Activated CD4-positive, alpha-beta T cell treated with anti-CD3 and anti-CD28 coated beads, Interleukin-2, amount 10 ng/mL, durations not matched to agents 24 days and 14 days (primary cell): ENCODE measurements around the gene SNED1. TPM values are rescaled to one million over a fixed set of nuclear protein-coding genes. Genes with fewer than 3 reads are reported as not detected.

Experiments
- DNase-seq: peaks from one replicate; pipeline ENCODE4 v3.0.0; 2022
- H3K27ac Mint-ChIP-seq: one replicate; pipeline ENCODE4 v1.8.0; 2022; ENCODE audit warnings: mild to moderate bottlenecking, mixed read lengths
- H3K27me3 Mint-ChIP-seq: one replicate; pipeline ENCODE4 v1.8.0; 2022; ENCODE audit warnings: mixed read lengths
- H3K36me3 Mint-ChIP-seq: one replicate; pipeline ENCODE4 v1.8.0; 2022; ENCODE audit warnings: low read depth, mild to moderate bottlenecking, mixed read lengths
- H3K4me1 Mint-ChIP-seq: one replicate; pipeline ENCODE4 v1.8.0; 2021; ENCODE audit warnings: mixed read lengths
- H3K4me3 Mint-ChIP-seq: one replicate; pipeline ENCODE4 v1.8.0; 2022; ENCODE audit warnings: mild to moderate bottlenecking, moderate library complexity, mixed read lengths
- H3K9me3 Mint-ChIP-seq: one replicate; pipeline ENCODE4 v1.8.0; 2021; ENCODE audit warnings: mixed read lengths
- intact Hi-C: fragments of 100-400 bp; cut with micrococcal nuclease; formaldehyde crosslinking; loops from one replicate; pipeline ENCODE4 v1.15.1; 2023
- total RNA-seq: library from RNA; stranded (reverse); gene quantifications from 2 replicates; pipeline ENCODE4 v1.2.3, GENCODE V29; 2022

Gene SNED1
- total RNA-seq, 1 donor from 2014 or later, result 1.3 TPM

DNA sequence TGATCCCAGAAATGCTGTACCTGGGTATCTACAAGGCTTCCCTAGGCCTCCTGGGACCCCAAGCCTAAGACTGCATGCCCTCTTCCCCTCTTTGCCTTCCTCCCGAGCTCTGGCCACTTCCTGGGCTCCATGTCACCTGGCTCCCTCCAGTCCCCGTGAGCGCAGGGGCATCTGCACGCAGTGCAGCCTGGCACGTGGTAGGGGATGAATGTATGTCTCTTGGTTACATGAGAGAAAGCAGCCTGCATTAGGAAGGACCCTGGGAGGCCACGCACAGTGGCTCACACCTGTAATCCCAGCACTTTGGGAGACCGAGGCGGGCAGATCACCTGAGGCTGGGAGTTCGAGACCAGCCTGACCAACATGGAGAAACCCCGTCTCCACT, 135.0 kb downstream of the SNED1 start:
- Mint-ChIP-seq H3K36me3 (peaks cover 34% of the 10 kb centered on the region), H3K4me3 (no peak overlapping the region), H3K27ac (no peak overlapping the region), H3K9me3 (no peaks in the 10 kb centered on the region), H3K4me1 (peaks cover 7% of the 10 kb centered on the region), H3K27me3 (no peaks in the 10 kb centered on the region)
- DNase-seq, result no peak
- intact Hi-C loops, result no loop called here

DNA sequence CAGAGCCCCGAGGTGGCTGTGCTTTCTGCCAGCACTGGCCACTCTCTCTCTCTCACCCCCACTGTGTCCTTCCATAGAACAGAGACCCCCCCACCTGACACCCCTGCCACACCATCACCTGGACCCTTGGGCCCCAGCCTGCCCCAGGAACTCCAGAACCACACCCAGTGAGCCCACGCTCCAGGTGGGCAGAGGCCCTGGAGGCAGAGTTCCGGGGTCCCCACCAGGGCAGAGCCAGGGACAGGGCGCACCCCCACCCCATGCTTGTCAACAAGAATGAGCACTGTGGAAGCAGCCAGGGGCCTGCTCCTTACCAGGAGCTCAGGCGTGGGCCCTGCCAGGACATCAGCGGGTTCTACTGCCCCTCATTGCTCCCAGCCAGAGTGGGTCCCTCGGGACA, 136.3 kb downstream of the SNED1 start:
- H3K9me3 Mint-ChIP-seq, result no peaks in the 10 kb centered on the region
- DNase-seq, result no peak
- H3K27ac Mint-ChIP-seq, result no peak overlapping the region
- intact Hi-C loops, result no loop called here
- peaks cover 30% of the 10 kb centered on the region for H3K36me3 Mint-ChIP-seq
- H3K27me3 Mint-ChIP-seq, result no peaks in the 10 kb centered on the region
- H3K4me3 Mint-ChIP-seq, result no peak overlapping the region
- no peaks in the 10 kb centered on the region for H3K4me1 Mint-ChIP-seq

DNA sequence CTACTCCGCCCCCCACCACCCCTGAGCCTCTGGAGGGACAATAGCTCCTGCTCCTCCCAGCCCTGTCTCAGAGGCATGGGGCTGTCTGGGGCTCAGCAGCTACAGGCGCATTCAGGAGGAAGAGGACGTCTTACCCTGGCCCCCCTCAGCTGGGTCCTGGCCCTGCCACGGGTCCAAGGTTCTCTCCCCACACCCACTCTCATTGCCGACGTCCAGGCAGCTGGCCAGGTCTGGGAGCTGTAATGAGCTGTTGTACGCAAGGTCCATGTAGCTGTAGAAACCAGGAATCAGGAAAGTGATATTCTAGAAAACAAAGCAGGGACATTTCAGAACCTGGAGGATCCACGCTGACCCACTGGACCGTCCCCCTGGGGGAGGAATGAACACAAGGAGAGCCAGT, 137.3 kb downstream of the SNED1 start:
- DNase-seq, result no peak
- intact Hi-C loops, result no loop called here
- Mint-ChIP-seq H3K36me3 (peaks cover 32% of the 10 kb centered on the region), H3K4me1 (no peaks in the 10 kb centered on the region), H3K27me3 (no peaks in the 10 kb centered on the region), H3K9me3 (no peaks in the 10 kb centered on the region), H3K4me3 (no peak overlapping the region), H3K27ac (no peak overlapping the region)

DNA sequence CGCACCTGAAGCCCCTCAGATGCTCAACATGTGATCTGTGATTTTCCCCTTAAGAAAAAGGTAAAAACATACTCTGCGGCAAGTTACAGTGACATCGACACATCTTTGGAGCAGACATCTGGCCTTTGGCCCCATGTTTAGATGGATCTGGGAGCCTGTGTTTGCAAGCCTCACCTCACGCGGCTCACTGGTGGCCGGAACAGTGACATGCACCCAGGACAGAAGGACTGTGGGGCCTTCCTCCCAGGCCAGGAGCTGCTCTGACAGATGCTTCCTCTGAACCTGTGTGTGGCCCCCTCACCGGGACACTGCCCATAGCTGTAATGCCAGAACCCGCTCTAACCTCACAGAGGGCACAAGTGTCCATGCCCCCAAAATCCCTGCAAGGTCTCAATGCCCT, 137.8 kb downstream of the SNED1 start:
- no peak for DNase-seq
- intact Hi-C loops, result no loop called here
- Mint-ChIP-seq H3K4me3 (no peak overlapping the region), H3K27me3 (no peaks in the 10 kb centered on the region), H3K27ac (no peak overlapping the region), H3K4me1 (no peaks in the 10 kb centered on the region), H3K9me3 (no peaks in the 10 kb centered on the region), H3K36me3 (peaks cover 32% of the 10 kb centered on the region)

DNA sequence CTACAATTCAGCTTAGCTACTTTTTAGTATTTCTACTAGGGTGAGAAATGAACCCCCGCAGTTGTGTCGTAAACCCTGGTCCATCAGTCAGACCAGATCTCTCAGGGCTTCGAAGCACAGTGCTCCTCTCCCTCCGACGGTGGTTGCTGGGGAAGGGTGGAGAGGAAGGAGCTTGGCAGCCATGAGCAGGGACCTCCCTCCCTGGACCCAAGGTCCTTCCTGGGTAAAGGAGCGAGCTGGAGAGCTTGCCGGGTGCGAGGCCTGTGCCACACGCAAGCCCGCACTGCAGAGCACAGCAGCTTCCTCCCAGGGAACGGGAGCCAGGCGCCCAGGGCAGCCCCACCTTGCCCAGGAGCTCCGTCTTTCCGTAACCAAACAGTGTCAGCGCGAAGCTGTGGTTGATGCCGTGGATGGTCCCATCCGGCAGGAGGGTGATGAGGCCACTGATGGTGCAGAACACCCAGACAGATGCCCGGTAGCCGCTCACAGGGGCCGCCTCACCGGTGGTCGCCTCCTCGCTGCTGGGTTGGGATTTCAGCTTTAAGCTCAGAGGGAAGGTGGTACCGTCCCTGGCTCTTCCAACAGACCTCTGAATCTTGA, 138.3 kb downstream of the SNED1 start:
- no peak overlapping the region for H3K27ac Mint-ChIP-seq
- no peaks in the 10 kb centered on the region for H3K9me3 Mint-ChIP-seq
- H3K27me3 Mint-ChIP-seq, result no peaks in the 10 kb centered on the region
- H3K4me3 Mint-ChIP-seq, result no peak overlapping the region
- intact Hi-C loops, result no loop called here
- peaks cover 3% of the 10 kb centered on the region for H3K4me1 Mint-ChIP-seq
- peaks cover 35% of the 10 kb centered on the region for H3K36me3 Mint-ChIP-seq
- DNase-seq, result no peak

DNA sequence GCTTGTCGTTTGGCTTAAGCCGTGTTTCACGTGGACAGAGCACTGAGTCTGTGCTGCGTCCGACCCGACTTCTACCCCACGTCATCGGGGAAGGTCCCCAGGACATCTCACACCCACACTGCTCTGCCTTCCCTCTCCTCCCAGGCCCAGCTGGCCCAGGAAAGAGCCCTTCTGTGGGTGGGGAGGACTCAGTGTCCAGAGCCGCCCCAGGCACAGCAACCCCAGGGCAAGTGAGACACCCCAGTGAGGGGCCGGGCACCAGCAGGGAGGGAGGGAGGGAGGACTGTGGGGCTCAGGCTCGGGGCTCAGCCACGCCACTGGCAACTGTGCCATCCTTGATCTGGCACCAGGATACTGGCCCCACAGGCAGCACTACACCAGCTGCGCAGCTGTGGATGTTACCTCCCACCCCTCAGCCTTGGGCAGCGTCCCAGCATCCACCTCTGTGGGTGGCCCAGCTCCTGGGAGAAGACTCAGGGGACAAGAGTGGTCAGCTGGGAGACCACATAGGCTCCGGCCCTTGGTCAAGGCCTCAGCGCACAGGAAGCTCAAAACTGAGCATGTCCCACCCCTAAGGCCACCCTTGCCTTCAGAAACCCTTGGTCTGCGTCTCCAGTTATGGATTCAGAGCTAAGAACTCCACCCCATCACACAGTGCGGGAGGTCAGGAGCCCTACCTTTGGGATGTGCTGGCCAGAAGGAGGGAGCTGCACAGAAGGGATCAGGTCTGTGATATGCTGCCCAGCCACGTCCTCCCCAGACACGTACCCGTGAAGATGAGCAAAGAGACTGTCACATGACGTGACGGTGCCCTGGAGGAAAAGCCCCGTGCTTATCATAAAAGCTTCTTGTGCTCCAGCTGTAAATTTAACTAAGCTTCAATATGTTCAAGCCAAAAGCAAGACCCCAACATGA, 139.1 kb downstream of the SNED1 start:
- Mint-ChIP-seq H3K4me1 (peaks cover 3% of the 10 kb centered on the region), H3K36me3 (peaks cover 39% of the 10 kb centered on the region), H3K27me3 (no peaks in the 10 kb centered on the region), H3K27ac (no peak overlapping the region), H3K4me3 (no peak overlapping the region), H3K9me3 (no peaks in the 10 kb centered on the region)
- DNase-seq, result no peak
- intact Hi-C loops, result no loop called here

DNA sequence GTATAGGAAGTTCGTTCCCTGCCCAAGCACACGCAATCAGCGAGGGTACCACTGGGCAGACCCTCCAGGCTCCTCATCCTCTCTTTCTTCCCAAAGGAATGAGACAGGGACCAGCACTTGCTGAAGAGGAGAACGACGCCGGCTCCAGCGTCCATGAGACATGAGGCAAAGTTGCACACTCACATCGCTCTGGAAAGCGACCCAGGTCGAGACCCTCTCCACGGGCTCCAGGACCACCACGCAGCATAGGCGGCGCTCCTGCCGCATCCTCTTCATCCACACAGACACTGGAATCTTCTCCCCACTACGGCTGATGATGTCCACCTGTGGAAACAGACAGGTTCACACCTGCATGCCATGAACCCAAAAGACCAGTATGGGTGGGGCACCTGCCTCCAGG, 140.1 kb downstream of the SNED1 start:
- intact Hi-C loops, result no loop called here
- H3K4me3 Mint-ChIP-seq, result no peak overlapping the region
- peaks cover 3% of the 10 kb centered on the region for H3K4me1 Mint-ChIP-seq
- H3K27ac Mint-ChIP-seq, result no peak overlapping the region
- H3K27me3 Mint-ChIP-seq, result no peaks in the 10 kb centered on the region
- peaks cover 36% of the 10 kb centered on the region for H3K36me3 Mint-ChIP-seq
- no peak for DNase-seq
- H3K9me3 Mint-ChIP-seq, result no peaks in the 10 kb centered on the region

DNA sequence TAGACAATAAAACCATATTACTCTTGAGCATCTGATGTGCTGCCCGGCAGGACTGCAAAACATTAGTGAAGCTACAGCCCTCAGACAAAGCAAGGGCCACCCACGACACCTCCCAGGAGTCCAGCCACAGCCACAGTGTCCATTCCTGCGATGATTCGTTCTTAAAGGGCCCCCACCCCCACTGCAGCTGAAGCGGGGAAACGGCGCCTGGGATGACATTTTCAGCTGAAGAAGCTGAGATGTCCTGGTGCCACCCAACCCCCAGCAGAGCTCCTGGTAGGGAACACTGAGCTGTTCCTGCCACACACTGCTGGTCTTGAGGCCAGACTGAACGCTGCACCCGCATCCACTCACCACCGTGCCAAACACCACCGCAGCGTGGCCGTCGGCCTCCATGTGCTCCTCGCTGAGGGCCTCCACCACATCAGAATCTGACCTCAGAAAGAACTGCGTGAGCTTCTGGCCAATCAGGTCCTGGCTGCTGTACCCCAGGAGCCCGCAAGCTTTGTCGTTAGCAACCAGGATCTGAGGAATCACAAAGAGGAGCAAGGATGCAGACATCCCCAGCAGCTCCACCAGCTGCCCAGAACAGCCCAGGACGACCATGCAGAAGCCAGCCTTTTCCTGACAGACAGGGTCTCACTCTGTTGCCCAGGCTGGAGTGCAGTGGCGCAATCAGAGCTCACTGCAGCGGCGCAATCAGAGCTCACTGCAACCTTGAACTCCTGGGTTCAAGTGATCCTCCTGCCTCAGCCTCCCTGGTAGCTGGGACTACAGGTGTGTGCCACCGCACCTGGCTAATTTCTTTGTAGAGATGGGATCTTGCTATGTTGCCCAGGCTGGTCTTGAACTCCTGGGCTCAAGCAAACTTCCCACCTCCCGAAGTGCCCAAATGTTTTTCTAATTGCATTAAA, 141.4 kb downstream of the SNED1 start:
- no peak for DNase-seq
- peaks cover 32% of the 10 kb centered on the region for H3K36me3 Mint-ChIP-seq
- no peak overlapping the region for H3K4me3 Mint-ChIP-seq
- H3K27me3 Mint-ChIP-seq, result no peaks in the 10 kb centered on the region
- no peaks in the 10 kb centered on the region for H3K9me3 Mint-ChIP-seq
- peaks cover 3% of the 10 kb centered on the region for H3K4me1 Mint-ChIP-seq
- intact Hi-C loops, result no loop called here
- H3K27ac Mint-ChIP-seq, result no peak overlapping the region

DNA sequence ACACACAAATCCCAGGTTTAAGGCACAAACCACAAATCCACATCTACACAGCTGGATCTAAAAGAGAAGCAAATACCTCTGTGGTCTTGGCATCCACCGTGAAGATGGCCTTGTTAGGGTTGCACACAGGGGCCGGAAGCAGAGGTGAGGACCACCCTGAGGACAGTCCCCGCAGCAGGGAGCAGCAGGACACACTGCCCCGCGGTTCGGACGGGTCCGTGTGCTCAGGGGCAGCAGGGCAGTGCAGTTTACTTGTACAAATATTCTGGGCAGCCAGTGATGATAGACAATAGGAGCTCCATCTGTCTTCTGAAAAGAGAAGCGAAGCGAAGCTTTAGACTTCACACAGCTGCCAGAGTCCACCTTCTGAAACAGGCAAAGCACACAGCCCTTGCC, 142.0 kb downstream of the SNED1 start:
- peaks cover 3% of the 10 kb centered on the region for H3K4me1 Mint-ChIP-seq
- no peaks in the 10 kb centered on the region for H3K9me3 Mint-ChIP-seq
- DNase-seq, result no peak
- H3K4me3 Mint-ChIP-seq, result no peak overlapping the region
- H3K36me3 Mint-ChIP-seq, result peaks cover 32% of the 10 kb centered on the region
- intact Hi-C loops, result no loop called here
- H3K27ac Mint-ChIP-seq, result no peak overlapping the region
- H3K27me3 Mint-ChIP-seq, result no peaks in the 10 kb centered on the region

DNA sequence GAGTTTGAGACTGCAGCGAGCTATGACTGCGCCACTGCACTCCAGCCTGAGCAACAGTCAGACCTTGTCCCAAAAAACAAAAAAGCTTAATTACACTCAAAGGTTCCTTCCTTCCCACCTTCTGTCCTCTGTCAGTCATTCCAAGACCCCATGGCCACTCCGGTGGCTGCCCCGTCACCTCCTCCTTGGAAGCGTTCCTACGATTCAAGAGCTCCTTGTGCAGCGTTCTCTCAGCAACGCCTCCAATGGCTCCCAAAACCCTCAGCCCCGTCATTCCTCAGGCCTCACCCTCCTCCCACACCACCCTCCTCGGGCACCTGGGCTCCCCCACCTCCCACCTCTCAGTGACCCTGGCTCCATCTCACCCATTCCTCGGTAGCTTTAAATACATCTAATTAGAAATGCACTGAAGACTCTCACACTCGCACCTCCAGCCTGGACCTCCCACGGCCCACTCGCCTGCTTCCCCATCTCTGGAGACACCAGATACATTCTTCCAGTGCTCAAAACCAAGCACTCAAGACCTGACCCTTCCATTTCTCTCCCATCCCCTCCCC, 142.9 kb downstream of the SNED1 start:
- no peak overlapping the region for H3K27ac Mint-ChIP-seq
- no peak overlapping the region for H3K4me3 Mint-ChIP-seq
- no peaks in the 10 kb centered on the region for H3K27me3 Mint-ChIP-seq
- DNase-seq, result no peak
- peaks cover 3% of the 10 kb centered on the region for H3K4me1 Mint-ChIP-seq
- H3K36me3 Mint-ChIP-seq, result peaks cover 32% of the 10 kb centered on the region
- intact Hi-C loops, result no loop called here
- no peaks in the 10 kb centered on the region for H3K9me3 Mint-ChIP-seq

DNA sequence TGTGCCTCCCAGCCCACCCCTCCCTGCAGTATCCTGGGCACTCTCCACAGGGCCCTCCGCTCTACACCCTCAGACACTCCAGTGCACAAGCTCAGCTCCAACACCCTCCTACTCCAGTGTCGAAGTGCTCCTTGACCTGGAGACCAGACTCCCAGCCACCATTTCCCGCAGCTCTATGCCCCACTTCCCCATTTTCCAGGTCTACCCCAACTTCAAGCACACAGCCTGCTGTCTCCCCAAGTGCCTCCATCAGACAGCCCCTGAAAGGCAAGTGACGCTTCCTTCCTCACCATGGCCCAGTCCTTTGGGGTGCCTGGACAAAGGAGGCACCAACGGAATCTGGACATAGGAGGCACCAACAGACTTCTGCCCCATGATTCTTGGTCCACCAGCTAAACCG, 143.6 kb downstream of the SNED1 start:
- Mint-ChIP-seq H3K9me3 (no peaks in the 10 kb centered on the region), H3K4me1 (peaks cover 6% of the 10 kb centered on the region), H3K36me3 (peaks cover 30% of the 10 kb centered on the region), H3K27me3 (no peaks in the 10 kb centered on the region), H3K4me3 (no peak overlapping the region), H3K27ac (no peak overlapping the region)
- intact Hi-C loops, result no loop called here
- no peak for DNase-seq

DNA sequence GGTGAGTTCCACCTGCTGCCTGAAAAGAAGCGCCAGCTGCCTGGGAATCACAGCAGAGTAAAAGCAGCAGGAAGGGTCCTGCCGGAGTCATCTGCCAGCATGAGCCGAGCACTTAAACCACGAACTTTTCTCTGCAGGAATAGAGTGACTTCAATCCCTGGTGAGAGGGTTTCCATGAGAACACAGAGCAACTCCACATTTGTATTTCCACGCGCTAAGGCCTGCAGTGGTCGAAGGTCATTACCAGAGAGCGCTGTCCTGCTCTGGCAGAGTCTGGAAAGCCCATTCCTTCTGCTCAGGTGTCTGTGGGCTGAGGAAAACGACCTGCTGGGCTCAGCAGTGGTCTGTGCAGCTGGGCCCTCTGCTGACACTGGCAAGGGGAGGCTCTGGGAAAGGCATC, 144.2 kb downstream of the SNED1 start:
- no peaks in the 10 kb centered on the region for H3K9me3 Mint-ChIP-seq
- H3K4me1 Mint-ChIP-seq, result peaks cover 6% of the 10 kb centered on the region
- H3K27ac Mint-ChIP-seq, result no peak overlapping the region
- intact Hi-C loops, result no loop called here
- H3K4me3 Mint-ChIP-seq, result no peak overlapping the region
- peaks cover 30% of the 10 kb centered on the region for H3K36me3 Mint-ChIP-seq
- no peak for DNase-seq
- no peaks in the 10 kb centered on the region for H3K27me3 Mint-ChIP-seq
